ENCODE data around the gene SPG21. TPM values are rescaled to one million over a fixed set of nuclear protein-coding genes. Genes with fewer than 3 reads are reported as not detected.

Gene SPG21
- polyA plus RNA-seq, 12 donors = 55.5 to 99.8 (median 83.6) TPM; not detected in 1

DNA sequence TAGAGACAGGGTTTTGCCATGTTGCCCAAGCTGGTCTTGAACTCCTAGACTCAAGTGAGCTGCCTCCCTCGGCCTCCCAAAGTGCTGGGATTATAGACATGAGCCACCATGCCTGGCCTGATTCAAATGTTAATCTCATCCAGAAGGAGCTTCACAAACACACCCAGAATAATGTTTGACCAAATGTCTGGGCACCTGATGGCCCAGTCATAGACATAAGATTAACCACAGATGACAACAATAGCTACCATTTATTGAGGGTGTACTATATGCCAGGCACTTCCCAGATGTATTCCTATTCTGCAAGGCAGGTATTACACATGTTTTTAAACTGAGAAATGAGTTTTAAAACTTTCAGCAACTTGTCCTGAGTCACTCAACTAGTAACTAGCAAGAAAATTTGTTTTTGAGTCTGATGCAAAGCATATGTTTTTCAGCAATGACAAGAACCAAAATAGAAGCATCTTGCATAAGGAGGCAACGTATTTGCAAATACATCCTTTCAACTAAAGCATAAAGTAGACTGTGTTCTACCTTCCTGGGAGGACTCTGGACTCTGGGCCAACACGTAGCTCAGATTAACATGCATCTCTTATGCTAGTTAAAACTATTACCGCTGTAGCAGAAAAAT lies 8.1 kb upstream of the SPG21 start:
- no peak for DNase-seq

DNA sequence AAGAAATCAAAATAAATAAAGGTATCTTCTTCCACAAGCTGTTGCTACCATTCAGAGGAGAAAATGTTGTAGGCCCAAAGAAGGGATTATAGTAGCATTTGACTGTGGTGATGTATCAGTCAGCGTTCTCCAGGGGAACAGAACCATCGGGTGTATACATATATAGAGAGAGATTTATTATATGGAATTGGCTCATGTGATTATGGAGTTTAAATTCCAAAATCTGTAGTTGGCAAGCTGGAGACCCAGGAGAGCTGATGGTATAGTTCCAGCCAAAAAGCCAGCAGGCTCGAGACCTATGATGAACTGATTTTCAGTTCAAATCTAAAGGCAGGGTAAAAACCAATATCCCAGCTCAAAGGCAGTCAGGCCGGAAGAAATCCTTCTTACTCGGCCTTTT lies 7.4 kb upstream of the SPG21 start:
- no peak for DNase-seq

DNA sequence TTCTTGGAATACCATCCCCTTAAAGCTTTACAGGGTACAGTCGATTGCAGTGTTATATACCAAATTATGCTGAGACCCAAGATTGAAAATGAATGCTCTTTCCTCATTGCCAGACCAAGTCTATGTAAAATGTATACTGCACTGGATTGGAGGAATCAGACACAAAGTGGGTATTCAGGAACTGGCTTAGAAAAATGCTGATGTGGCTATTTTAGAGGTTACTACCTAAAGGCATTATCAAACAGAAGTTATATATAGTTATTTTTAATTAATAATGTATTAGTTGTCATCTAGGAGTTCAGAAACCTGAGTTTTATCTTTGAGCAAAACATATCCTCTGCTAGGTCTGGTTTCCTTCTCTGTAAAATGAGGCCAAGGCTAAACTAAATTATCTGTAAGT lies 3.6 kb upstream of the SPG21 start:
- no peak for DNase-seq

DNA sequence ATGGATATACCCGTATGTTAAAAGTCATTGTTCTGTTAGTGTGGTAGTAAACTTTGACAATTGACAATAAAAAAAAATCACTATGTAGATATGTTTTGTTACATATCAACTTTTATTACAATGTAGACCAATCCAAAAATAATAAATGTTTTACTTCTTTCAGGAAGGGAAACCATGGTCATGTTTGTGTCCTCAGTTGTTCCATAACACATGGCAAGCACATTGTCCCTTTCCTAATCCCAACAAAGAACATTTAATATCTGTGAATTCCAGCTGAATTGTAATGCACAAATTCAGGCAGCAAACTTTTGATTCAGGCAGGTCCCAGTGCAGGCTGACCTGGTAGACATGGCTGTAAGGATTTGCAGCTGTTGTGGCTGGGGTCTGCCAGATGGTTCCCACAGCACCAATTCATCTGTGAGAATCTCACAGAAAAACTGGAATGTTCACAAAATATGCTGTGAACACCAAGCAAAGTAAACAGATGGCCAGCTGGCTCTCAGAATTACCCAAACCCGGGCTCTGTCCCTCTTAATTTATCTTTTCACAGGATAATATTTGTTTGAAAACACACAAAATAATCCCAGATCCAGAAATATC lies 1.9 kb upstream of the SPG21 start:
- peak; percentile 83 for DNase-seq

DNA sequence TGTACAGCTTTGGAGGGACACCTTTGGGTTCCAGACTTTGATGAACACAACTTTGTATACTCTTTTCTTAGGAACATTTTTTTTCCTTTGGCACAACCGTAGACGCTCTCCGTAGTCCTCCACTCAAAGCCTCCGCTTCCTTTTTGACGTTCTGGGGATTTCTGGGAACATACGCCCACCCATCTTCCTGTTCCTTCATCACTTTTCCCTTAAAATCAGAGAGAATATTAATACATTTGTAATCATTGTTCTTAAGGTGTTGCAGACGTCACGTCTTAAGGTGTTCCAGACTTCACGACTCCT lies 405 bp upstream of the SPG21 start:
- DNase-seq = no peak

DNA sequence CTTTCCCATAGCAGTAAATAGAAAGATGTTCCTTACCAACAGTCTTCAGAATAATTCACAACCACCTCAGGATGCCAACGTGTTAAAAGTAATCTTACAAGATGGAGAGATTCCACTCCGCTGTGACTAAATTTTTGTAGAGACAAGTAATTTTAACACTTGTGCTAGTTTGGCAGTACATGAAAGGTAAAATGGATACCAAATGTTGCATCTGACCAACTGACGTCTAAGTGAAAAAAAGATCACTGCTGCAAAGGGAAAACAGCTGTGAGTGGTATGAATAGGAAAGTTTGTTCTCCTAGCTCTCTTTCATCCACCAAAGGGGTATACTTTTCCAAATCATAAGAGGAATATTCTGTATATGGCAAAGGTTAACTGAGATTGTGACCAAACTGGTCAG lies 2.6 kb downstream of the SPG21 start:
- no peak for DNase-seq

DNA sequence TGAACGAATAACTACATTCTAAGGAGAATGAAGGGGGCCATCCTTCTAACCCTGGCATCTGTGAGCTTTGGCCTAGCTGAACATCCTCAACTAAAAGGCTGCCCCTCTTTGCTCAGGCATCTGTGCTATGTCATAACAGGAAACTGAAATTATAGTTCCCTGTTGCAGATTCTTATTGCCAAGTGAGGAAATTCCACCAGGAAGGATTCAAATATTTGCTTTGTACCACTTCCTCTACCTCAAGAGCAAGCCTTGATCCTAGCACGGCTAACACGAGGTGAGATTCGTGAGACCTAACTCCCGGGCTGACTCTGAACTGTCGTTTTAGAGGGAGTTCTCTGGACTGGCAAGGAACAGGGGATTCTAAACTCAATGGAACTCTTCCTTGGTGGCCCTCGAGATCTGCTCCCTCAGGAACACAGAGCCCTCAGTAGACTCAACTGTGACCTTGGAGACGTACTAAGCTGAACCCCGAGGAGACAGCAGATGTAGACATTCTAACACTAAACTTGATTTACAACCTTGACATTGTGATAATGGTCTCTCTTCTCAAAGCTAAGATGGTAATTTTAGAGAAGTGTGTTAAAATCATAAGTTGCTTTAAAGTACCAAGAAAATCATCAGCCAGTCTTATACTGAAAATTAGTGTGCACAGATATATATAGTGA lies 4.2 kb downstream of the SPG21 start:
- DNase-seq = no peak

DNA sequence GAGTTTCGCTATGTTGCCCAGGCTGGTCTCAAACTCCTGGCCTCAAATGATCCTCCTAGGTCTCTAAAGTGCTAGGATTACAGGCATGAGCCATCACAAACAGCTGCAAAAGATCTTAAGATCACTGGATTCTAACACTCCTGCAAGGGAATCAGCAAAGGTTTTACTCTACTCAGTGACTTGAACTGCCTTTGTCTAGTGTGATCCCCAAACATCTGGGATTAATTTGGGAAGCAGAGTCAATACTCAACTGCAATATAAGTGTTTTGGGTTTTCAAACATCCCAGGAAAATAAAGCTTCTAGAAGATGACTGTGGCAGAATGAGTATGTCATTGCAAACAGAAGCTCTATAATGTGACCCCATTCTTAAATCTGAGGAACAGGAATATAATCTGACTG lies 7.2 kb downstream of the SPG21 start:
- peak; percentile 38 for DNase-seq

DNA sequence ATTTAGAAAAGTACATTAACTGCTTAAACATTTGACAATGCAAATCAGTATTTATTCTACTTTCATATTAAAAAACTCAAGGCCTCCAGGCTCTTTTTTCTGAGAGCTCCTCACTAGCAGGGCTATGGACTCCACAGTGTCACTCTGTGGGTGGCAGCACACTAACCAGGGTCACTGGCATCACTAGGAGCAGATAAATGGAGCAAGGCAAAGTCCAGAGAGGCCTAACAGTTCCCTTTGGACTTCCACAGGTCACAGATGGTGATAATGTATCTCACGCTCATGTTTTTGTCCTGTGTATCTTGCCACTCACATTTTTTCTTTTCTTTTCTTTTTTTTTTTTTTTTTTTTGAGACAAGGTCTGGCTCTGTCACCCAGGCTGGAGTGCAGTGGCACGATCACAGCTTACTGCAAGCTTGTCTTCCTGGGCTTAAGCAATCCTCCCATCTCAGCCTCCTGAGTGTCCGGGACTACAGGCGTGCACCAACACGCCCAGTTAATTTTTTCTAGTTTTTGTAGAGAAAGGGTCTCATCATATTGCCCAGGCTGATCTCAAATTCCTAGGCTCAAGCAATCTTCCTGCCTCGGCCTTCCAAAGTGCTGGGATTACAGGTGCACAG lies 7.8 kb downstream of the SPG21 start:
- DNase-seq = no peak

DNA sequence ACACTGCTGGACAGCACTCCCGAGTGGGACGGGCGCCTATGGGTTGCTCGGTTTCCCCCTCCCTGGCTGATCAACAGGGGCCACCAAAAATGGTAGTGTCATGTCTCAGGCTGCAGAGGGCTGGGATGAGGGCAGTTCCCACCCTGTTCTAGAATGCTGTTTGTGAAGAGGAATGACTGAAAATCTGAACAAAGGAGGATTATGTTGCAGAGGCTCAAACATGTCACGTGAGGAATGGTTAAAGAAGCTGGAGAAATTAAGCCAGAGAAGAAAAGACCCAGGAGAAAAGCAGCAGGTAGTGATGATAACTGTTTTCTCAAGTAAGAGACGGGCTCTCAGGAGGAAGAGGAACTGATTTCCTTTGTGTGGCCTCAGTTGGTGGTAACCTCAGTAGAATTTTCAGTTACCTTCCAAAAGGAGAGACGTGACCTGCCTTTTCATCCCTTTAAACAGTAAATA lies 10.4 kb downstream of the SPG21 start:
- DNase-seq = no peak

DNA sequence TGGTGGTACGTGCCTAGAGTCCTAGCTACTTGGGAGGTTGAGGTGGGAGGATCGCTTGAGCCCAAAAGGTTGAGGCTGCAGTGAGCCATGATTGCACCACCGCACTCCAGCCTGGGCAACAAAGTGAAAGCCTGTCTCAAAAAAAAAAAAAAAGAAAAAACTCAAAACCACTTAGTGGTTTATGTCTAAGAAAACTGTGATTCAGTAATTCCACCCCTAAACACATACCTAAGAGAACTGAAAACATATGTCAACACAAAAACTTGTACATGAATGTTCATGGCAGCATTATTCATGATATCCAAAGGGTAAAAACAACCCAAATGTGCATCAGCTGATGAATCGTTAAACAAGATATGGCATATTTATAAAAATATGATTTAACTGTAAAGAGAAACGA lies 14.3 kb downstream of the SPG21 start:
- DNase-seq = no peak

DNA sequence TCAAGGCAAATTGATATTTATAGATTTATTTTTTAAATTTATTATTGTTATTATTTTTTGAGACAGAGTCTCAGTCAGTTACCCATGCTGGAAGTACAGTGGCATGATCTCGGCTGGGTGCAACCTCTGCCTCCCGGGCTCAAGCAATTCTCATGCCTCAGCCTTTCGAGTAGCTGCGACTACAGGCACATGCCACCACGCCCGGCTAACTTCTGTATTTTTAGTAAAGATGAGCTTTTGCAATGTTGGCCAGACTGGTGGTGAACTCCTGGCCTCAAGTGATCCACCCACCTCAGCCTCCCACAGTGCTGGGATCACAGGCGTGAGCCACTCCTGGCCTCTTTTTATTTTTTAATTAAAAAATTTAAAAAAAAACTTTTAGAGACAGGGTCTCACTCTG lies 19.0 kb downstream of the SPG21 start:
- no peak for DNase-seq

DNA sequence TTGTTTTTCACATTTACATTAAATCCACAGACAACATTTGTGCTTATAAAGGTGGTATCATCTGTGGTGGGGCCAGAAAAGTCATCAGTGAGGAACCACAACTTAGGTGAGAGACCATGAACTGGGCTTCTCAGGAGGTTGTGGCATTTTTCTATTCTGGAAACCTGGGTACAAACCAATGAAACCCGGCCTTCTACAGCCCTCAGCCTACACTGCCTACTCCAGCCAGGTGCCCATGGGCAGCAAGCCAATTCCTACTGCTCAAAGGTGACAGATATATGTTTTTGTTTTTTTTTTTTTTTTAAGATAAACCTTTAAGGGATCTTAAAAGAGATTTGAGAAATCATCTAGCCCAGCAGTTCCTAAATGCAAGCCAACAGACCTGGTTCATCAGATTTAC lies 20.3 kb downstream of the SPG21 start:
- no peak for DNase-seq

DNA sequence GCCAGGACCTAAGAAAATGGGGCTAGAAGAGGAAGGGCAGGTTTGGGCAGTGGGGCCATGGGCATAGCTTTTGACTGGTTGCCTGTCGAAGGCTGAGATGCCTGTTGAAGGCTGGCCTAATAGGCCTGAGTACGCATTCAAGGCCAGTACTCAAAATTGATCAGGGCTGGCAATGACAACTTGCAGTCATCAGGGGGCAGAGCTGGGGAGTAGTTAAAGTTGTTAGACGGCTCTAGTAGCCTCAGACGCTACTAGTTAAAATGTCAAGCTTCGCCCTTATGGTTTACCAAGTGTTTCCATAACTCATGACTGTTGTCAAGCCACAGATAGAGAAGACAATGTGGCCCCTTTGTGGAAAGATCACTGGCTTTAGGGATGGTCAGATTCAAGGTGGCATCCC lies 28.7 kb downstream of the SPG21 start:
- no peak for DNase-seq

DNA sequence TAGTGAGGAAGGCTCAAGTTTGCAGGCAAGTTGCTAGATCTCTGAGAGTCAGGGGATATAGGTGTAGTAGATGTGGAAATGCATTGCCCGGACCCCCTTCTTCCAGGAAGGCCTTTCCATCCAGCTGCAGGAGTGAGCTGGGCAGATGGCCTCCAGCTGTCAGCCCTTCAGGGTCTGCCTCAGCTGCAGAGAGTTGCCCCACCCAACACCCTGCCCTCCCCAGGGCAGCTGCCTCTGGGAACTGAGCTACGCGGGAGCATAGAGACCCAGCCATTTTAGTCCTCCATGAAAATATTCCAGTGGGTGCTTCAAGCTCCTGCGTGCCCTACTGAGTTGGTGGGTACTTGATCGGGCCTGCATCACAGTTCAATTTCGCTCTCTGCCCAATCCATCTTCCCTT lies 29.6 kb downstream of the SPG21 start:
- DNase-seq = no peak

DNA sequence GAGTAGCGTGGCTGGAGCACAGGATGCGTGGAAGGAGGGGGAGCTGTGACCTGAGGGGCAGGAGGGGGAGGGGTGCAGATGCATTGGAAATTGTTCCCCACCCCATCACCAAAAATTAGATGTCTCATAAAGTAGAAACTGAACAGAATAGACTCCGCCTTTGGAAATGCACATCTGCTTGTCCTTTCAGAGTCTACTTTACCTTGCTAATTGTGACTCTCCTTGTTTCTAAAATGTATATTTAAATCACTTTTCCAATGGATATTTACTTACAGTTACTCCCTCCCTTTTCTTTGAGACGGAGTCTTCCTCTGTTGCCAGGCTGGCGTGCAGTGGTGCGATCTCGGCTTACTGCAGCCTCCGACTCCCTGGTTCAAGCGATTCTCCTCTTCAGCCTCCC lies 30.6 kb downstream of the SPG21 start:
- DNase-seq = no peak

DNA sequence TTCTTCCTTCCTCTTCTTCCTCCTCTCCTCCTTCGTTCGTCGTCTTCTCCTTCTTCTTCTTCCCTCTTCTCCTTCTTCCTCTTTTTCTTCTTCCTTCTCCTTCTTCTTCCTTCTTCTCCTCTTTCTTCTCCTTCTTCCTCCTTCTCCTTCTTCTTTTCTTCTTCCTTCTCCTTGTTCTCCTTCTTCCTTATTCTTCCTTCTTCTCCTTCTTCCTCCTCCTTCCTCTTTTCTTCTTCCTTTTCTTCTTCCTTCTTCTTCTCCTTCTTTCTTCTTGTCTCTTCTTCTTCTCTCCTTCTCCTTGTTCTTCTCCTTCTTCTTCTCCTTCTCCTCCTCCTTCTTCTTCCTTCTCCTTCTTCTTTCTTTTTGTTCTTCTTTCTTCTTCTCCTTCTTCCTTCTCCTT lies 35.3 kb downstream of the SPG21 start:
- no peak for DNase-seq

DNA sequence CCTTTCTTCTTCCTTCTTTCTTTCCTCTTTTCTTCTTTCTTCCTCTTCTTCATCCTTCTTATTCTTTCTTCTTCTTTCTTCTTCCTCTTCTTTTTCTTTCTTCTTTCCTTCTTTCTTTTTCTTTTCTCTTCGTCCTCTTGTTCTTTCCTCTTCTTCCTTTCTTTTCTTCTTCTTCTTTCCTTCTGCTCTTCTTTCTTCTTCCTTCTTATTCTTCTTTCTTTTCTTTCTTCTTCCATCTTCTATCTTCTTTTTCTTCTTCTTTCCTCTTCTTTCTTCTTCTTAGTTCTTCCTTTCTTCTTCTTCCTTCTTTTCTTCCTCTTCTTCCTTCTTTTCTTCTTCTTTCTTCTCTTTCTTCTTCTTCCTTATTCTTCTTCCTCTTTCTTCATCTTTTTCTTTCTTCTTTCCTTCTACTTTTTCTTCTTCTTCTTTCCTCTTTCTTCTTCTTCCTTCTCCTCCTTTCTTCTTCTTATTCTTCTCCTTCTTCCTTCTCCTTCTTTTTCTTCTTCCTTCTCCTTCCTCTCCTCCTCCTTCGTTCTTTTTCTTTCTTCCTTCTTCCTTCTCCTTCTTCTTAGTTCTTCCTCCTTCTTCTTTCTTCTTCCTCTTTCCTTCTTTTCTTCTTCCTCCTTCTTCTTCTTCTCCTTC lies 37.8 kb downstream of the SPG21 start:
- DNase-seq = no peak

DNA sequence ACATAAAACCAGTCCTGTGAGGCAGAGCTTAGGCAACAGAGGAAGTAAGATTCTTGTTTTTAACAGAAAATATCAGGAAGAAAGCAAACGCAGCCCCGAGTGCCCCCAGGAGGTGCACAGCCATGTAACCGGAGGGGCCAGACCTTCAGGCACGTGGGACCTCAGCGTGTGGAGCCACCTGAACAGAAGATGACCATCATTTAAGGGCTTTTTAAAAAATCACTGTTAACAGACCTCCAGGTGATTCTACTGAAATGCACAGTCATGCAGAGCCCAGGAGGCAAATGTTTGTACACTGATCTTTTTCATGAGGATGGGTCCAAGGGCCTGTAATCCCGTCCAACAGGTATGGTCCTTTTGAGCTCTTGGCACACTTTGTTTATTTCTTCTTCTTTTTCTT lies 38.8 kb downstream of the SPG21 start:
- no peak for DNase-seq

DNA sequence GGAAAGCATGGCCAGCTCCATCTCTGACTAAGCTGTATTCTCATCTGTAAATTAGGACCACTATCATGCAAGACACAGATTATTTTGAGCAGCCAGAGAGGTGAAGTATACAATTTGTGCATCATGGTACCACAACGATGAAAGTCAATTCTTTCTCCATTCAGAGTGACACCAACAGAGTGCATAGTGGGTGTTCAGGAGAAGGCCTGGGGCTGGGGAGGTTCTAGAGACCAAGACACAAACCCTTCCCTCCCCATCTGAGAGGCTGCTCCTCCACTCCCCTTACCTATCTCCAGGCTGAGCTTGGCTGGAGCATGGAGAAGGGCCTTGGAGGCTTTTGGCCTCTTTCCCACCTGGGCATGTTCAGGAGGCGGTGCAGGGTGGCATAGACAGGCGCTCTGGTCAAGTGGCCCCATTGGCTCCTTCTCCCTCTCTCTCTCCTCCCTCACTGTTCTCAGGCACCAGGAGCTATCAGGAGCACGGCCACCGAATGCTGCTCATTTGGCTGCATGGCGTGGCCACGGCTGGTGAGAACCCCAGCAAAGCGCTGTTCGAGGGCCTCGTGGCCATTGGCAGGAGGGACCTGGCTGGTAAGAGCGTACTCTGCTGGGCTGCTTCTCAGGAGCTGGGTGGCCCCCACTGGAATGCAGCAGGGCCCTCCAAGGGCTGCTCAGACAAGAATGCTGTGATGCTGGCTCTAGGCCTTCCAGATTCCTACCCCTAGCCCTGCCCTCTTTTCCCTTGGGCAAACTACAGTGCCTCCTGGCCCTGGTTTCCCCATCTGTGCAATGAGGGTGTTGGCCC lies 40.1 kb downstream of the SPG21 start:
- DNase-seq = no peak

DNA sequence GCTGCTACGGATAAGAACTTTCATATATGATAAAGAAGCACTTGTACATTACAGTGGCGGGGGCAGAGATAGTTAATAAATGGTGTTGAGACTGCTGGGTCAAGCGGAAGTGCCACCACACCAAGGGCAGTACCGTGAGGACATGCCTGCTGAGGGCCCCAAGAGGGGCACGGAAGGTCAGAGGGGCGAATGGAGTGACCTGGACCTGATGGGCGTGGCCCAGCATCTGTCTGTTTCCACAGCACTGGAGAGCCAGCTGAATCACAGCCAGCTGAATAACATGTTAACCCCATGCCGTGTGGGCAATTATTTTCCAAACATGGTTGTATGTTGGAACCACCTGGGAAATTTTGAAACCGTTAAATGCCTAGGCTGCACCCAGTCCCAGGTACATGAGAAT lies 40.8 kb downstream of the SPG21 start:
- DNase-seq = no peak

DNA sequence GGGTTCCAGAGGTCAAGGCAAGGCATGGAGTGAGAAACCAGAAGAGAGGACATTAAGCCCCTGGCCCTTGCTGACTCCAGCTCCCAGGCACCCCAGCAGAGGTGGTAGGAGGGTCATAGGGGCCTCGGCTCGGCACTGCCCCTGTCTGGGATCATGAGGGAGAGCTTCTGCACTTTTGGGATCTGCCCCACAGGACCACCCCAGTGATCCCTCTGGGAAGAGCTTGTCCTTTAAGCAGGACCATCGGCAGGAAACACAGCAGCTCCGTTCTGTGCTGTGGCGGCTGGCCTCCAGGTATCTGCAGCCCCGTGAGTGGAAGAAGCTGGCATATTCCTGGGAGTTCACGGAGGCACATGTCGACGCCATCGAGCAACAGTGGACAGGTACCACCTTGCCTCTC lies 42.5 kb downstream of the SPG21 start:
- DNase-seq = no peak
